GM18505 (cell line): ENCODE measurements around the gene ABCE1.

ENCODE experiments used
- ATAC-seq: cut with Tn5 transposase; IDR thresholded peaks from one replicate; pipeline ENCODE4 v1.9.1; 2021; ENCODE audit not compliant: unreplicated experiment
- POLR2A ChIP-seq: IDR thresholded peaks from 4 replicates; pipeline ENCODE4 v1.6.1; 2011; ENCODE audit warnings: borderline replicate concordance; ENCODE audit not compliant: insufficient read depth, insufficient read length; ENCODE audit errors: extremely low read depth

The ABCE1 gene

GRCh38 chr4:145097821-145098674, at the start of gene ABCE1, which contains the start of gene ANAPC10:
Gene ABCE1, plus strand, starts transcription at chr4:145098311. Its CDS starts 6,102 bp downstream, at chr4:145104413.
Gene ANAPC10, minus strand, starts transcription at chr4:145098196. Its CDS starts 2,097 bp downstream, at chr4:145096099.
- peak; percentile 83 for ATAC-seq

GRCh38 chr4:145048817-145049216, 49.3 kb upstream of the ABCE1 start:
- no peak for ATAC-seq
- no peak for TF ChIP-seq POLR2A

More at GRCh38 chr4:145097821-145098674, at the start of gene ABCE1, which contains the start of gene ANAPC10:
- peak; percentile 86 for TF ChIP-seq POLR2A

DNA sequence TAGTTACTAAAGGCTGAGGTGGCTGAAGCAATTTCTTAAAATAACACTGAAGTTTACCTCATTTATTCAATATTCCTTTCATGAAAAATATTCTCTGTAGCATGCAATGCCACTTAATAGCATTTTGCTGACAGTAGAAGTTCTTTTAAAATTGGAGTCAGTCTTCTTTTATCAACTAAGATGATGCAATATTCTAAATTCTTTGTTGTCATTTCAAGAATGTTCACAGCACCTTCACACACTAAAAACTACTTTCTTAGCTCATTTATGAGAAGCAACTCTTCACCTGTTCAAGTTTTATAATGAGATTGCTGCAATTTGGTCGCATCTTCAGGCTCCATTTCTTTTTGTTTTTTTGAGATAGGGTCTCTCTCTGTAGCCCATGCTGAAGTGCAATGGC, 48.9 kb upstream of the ABCE1 start:
- no peak for TF ChIP-seq POLR2A
- ATAC-seq, result no peak

DNA sequence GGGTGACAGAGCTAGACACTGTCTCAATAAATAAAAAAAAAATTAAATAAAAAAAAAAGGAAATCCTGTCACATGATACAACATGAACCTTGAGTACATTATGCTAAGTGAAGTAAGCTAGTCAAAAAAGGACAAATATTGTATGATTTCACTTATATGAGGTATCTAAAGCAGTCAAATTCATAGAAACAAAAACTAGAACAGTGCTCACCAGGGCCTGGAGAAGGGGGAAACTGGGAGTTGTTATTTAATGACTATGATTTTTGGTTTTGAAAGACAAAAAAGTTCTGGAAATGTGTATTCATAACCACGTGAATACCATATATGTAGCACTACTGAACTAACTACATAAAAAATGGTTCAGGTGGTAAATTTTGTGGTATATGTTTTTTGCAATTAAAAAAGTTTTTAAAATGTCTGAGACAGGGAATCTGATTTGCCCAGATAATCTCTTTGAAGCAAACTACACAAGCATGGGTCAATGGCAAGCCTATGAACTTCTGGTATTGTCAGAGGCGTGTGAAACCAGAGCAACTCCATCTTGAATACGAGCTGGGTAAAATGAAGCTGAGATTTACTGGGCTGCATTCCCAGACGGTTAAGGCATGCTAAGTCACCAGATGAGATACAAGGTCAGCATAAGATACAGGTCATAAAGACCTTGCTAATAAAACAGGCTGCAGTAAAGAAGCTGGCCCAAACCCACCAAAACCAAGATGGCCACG, 42.4 kb upstream of the ABCE1 start:
- no peak for ATAC-seq
- TF ChIP-seq POLR2A, result no peak

- TF ChIP-seq POLR2A, result no peak
- no peak for ATAC-seq
Observed at GRCh38 chr4:145056325-145057130, 41.6 kb upstream of the ABCE1 start.

DNA sequence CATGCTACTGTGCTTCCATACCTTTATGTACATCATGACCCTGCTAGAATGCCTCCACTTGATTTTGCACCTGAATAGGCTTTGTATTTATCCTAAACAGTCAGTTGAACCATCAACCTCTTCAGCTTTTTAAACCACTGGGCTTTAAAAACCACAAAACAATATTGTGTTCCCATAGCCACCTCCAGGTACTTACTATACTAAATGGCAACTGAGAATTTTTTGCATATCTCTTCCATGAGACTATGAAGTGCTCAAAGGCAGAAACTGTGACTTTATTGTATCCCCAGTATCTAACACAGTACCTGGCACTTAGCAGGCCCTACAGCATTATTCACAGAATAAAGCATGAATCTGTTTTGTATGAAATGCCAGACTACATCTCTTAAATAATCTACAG, 39.9 kb upstream of the ABCE1 start:
- no peak for TF ChIP-seq POLR2A
- no peak for ATAC-seq

DNA sequence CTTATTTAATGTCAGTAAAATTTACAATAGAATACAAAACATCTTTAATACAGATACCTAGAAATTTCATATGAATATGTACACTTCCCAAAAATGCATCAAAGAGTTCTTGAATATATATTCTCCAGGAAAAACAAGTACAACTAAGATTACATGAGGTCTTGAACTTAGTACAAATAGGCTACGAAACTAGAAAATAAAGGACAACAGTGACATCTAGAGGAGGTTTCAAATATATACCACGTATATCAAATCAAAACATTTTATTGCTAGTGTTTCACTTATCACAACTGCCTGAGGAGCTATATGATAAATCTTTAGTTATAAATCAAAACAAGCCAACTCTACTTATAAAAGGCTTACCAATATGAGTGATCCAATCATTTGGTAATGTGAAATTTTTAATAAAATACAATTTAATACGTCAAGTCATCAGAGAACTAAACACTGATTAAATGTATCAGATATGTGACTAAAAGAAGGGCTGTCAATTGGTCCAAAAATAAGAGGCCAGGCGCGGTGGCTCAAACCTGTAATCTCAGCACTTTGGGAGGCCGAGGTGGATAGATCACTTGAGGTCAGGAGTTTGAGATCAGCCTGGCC, 36.7 kb upstream of the ABCE1 start:
- ATAC-seq, result peak; percentile 79
- TF ChIP-seq POLR2A, result no peak

DNA sequence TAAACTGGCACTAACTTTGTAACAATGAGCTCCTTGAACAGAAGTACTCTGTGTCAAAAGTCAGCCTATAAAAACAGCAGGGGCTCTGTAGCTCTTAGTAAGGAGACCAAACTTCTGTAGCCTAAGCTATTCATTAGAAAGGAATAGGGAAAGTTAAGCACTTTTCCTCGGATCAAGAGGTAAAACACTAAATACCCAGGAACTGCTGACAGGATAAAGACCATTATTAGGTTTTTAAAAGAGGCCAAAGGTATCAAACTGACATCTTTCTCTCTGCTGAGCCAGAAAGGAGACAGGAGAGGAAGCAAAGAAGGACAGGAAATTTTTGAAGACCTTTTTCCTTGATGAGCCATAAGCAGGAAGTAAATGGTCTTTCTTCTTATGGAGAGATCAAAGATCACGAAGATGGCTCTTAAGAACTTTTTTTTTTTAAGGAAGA, 32.0 kb upstream of the ABCE1 start:
- TF ChIP-seq POLR2A, result no peak
- ATAC-seq, result no peak

- TF ChIP-seq POLR2A, result no peak
Observed at GRCh38 chr4:145069361-145069760, 28.8 kb upstream of the ABCE1 start.

DNA sequence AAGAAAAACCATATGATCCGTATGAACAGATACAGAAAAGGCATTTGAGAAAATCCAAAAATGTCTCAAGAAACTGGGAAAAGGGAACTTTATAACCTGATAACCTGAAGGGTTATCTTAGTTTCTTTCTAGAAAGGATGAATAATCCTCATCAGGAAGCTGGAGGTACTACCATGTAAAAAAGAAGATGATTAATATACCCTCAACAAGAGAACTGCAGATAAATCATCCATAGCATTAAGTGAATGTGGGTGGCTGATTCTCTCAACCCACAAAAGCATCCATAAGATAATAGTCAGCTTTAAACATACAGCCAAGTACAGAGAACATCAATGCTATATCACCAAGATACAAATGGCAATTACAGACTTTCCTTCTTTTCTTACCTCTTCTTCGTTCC, 26.6 kb upstream of the ABCE1 start:
- no peak for ATAC-seq
- no peak for TF ChIP-seq POLR2A

More at GRCh38 chr4:145069361-145069760, 28.8 kb upstream of the ABCE1 start:
- ATAC-seq, result no peak

DNA sequence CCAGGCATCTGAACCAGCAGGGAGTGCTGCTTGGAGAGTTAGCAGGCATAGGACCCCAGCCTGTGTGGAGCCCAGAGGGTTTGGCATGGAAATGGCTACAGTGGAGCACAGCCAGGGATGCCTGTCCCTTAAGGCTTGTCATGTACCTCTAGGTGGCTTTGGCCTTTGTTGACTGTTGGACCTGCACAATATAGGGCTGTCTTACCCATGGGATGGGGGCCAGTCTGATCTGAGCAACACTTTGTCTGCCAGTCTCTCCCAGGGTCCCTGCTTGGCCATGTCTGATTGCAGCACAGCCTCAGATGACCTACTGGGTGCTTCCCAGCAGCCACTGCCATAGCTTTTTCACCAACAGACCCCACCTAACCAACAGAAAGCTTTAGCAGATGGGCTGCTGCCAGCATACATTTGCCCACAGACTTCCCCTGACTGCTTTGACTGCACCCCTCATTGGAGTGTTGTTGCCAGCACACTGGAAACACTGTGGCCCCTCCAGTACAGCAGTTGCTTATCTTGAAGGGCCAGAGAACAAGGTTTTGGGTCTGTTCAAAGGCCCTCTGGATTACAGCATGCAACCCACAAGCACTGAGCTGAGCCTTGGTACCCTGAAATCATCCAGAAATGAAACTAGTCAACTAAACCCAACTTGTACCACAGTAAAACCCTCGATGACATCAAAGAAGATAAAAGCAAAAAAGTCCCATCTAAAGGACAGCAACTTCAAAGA, 22.2 kb upstream of the ABCE1 start:
- no peak for ATAC-seq
- TF ChIP-seq POLR2A, result no peak

- no peak for ATAC-seq
- TF ChIP-seq POLR2A, result no peak
Observed at GRCh38 chr4:145076469-145076855, 21.6 kb upstream of the ABCE1 start.

- TF ChIP-seq POLR2A, result no peak
Observed at GRCh38 chr4:145081756-145082155, 16.4 kb upstream of the ABCE1 start.

More at GRCh38 chr4:145081756-145082155, 16.4 kb upstream of the ABCE1 start:
- no peak for ATAC-seq
